Caco-2 (cell line): ENCODE data around the gene FNDC3B. TPM values are rescaled to one million over a fixed set of nuclear protein-coding genes. Genes with fewer than 3 reads are reported as not detected.
A peak's percentile ranks its signal among the peaks of the same experiment; 100 is the strongest.

Experiments used
- BruUV-seq: library from RNA; stranded (reverse); fragments of 400-500 nt; replicated peaks from 2 replicates; lab custom pipeline; 2021; lab: Mats Ljungman, UMichigan
- CTCF ChIA-PET: fragments of 300-600 bp; sonication (Branson Sonifier 250); formaldehyde crosslinking; loops from one replicate; lab custom pipeline; 2022; ENCODE audit warnings: antibody characterized with exemption; lab: Charles Lee
- POLR2A ChIA-PET: fragments of 300-600 bp; sonication (Branson Sonifier 250); formaldehyde crosslinking; loops from one replicate; lab custom pipeline; 2022; ENCODE audit warnings: antibody characterized with exemption; lab: Charles Lee
- DNase-seq, 2 experiments: peaks; one replicate each; pipeline versions ENCODE4 v3.0.0 to v3.0.0-alpha.2; 2020 to 2022
- H3K27me3 ChIP-seq: replicated peaks from 2 replicates; pipeline ENCODE4 v1.6.0; 2011; ENCODE audit warnings: low read length; ENCODE audit not compliant: control insufficient read depth, insufficient read depth
- H3K36me3 ChIP-seq: 2 replicates; pipeline ENCODE4 v1.5.1; 2011; ENCODE audit warnings: low read length; ENCODE audit not compliant: control insufficient read depth, insufficient read depth
- H3K4me1 ChIP-seq: fragments of 250-450 bp; sonication (Bioruptor Pico); 2 replicates; pipeline ENCODE4 v1.5.1; 2020; ENCODE audit warnings: mild to moderate bottlenecking
- H3K4me3 ChIP-seq: 2 replicates; pipeline ENCODE4 v1.5.1; 2011; ENCODE audit warnings: low read depth, mild to moderate bottlenecking, control low read depth, low read length
- H3K9me3 ChIP-seq: fragments of 250-450 bp; sonication (Bioruptor Pico); 2 replicates; pipeline ENCODE4 v1.5.1; 2020; ENCODE audit warnings: mild to moderate bottlenecking, moderate library complexity
- H3K27ac Mint-ChIP-seq: one replicate; pipeline ENCODE4 v1.8.0; 2022; ENCODE audit warnings: mixed read lengths; ENCODE audit not compliant: unreplicated experiment
- H3K27me3 Mint-ChIP-seq: one replicate; pipeline ENCODE4 v1.8.0; 2022; ENCODE audit warnings: mixed read lengths; ENCODE audit not compliant: insufficient read depth, unreplicated experiment
- H3K36me3 Mint-ChIP-seq: one replicate; pipeline ENCODE4 v1.8.0; 2022; ENCODE audit warnings: mild to moderate bottlenecking, mixed read lengths; ENCODE audit not compliant: insufficient read depth, unreplicated experiment
- H3K4me1 Mint-ChIP-seq: one replicate; pipeline ENCODE4 v1.8.0; 2022; ENCODE audit warnings: low read depth, mixed read lengths; ENCODE audit not compliant: unreplicated experiment
- H3K4me3 Mint-ChIP-seq: one replicate; pipeline ENCODE4 v1.8.0; 2022; ENCODE audit warnings: mild to moderate bottlenecking, moderate library complexity, mixed read lengths; ENCODE audit not compliant: unreplicated experiment
- H3K9me3 Mint-ChIP-seq: one replicate; pipeline ENCODE4 v1.8.0; 2022; ENCODE audit warnings: mixed read lengths; ENCODE audit not compliant: unreplicated experiment
- intact Hi-C: fragments of 100-400 bp; cut with micrococcal nuclease; formaldehyde crosslinking; loops from one replicate; pipeline ENCODE4 v1.10.0; 2022; ENCODE audit not compliant: unreplicated experiment
- total RNA-seq: library from RNA; stranded (reverse); gene quantifications from 2 replicates; pipeline ENCODE4 v1.2.3, GENCODE V29; 2022
- TF ChIP-seq, protein P1 (sequence below), 2 experiments: fragments of 200-600 bp in 1 of 2; IDR thresholded peaks; 1 replicate in 1 of 2; 2 replicates in 1 of 2; pipeline versions ENCODE4 v1.5.1 to v1.8.0; 2011 to 2022; ENCODE audit warnings: antibody characterized with exemption in 1 of 2, control low read depth in 1 of 2, inconsistent platforms in 1 of 2, low read depth in 1 of 2, low read length in 1 of 2, mild to moderate bottlenecking in 1 of 2, moderate library complexity in 1 of 2; ENCODE audit not compliant: insufficient read depth in 1 of 2, severe bottlenecking in 1 of 2, unreplicated experiment in 1 of 2

Gene FNDC3B
- total RNA-seq, 1 experiment from 2014 or later = 59.8 TPM

DNA sequence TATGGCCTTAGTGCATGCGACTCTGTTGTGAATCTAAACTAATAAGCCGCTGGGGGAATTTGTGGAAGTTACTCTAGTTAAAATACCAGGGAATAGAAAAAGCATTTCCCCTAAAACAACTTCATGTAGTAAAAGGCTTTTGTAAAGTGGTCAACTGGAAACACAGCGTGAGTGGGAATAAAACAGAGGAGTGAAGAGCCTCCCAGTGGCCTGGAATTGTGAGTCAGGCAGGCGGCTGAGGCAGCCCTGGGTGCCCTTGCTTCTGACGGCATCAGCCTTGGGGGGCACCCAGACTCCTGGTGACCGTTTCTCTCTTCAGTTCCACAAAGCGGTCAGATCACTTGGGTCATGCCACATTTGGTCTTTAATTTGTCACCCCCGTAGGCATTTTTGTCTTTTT, 300.5 kb downstream of the FNDC3B start:
- H3K36me3 Mint-ChIP-seq = peaks cover 57% of the 10 kb centered on the region
- H3K27me3 Mint-ChIP-seq = no peaks in the 10 kb centered on the region
- no peaks in the 10 kb centered on the region for H3K9me3 ChIP-seq
- H3K4me3 ChIP-seq = no peak overlapping the region
- H3K4me1 Mint-ChIP-seq = no peaks in the 10 kb centered on the region
- BruUV-seq = no TSS peak
- TF ChIP-seq, protein P1, sequence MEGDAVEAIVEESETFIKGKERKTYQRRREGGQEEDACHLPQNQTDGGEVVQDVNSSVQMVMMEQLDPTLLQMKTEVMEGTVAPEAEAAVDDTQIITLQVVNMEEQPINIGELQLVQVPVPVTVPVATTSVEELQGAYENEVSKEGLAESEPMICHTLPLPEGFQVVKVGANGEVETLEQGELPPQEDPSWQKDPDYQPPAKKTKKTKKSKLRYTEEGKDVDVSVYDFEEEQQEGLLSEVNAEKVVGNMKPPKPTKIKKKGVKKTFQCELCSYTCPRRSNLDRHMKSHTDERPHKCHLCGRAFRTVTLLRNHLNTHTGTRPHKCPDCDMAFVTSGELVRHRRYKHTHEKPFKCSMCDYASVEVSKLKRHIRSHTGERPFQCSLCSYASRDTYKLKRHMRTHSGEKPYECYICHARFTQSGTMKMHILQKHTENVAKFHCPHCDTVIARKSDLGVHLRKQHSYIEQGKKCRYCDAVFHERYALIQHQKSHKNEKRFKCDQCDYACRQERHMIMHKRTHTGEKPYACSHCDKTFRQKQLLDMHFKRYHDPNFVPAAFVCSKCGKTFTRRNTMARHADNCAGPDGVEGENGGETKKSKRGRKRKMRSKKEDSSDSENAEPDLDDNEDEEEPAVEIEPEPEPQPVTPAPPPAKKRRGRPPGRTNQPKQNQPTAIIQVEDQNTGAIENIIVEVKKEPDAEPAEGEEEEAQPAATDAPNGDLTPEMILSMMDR (IDR thresholded peaks at IDR 0.05; ENCODE audit: insufficient read depth in 1 of 2, low read depth in 1 of 2, low read length in 1 of 2, severe bottlenecking in 1 of 2, unreplicated experiment in 1 of 2) = no peak
- DNase-seq = no peak
- no peak overlapping the region for H3K27ac Mint-ChIP-seq
- intact Hi-C loops = loop anchor here (2.0 to 5.0 kb wide), 3 partner anchors 305 to 693 kb away; no protein-coding TSS in a partner anchor
- H3K36me3 ChIP-seq = peaks cover 2% of the 10 kb centered on the region
- ChIA-PET CTCF (no interaction called here), POLR2A (no interaction called here)
- no peak overlapping the region for H3K4me3 Mint-ChIP-seq
- H3K4me1 ChIP-seq = no peaks in the 10 kb centered on the region
- H3K9me3 Mint-ChIP-seq = no peaks in the 10 kb centered on the region
- no peaks in the 10 kb centered on the region for H3K27me3 ChIP-seq

DNA sequence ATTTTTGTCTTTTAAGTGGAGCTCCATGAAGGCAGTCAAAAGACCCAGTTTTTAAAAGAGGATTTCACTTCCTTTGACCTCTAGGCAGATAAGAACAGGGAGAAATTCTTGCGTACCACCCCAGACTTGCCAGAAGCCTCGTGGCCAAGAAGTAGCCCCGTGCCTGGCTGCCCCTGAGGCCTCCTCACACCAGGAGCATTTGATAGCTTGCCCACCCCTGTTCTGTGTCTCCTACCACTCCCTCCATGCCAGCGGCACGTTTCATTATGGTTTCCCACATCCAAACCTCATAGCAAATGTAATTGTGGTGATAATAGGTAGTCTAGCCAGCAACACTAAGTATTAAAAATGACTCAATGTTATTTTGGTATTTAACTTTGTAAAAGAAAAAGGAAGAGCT, 301.2 kb downstream of the FNDC3B start:
- CTCF ChIA-PET = interaction anchor here (2.0 kb wide), 1 partner anchor 8 kb away, joined by 29 read pairs; no protein-coding TSS in a partner anchor

DNA sequence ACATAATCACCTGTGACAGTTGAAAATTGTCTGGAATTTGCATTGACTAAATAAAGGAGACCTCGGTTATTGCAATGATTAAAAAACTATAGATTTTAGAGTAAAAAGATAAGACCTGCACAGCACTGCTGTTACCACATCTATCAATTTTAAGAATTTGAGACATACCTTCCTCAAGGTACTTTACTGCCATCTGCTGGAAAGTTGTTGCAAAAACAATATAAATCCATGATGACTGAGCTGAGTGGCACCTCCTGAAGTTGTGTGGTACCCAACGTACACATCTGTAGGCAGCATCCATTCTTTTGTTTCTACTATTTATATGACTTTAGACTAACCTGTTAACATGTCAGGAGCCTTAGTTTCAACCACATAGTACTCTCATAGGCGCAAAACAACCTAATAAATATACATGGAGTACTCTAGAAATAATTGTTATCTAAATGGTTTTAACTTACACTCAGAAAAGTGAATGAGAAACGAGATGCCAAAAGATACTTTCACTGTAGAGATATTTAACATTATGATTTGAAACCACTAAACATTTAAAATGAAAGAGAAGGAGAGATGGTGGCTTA, 302.2 kb downstream of the FNDC3B start:
- ChIA-PET POLR2A (no interaction called here), CTCF (interaction anchor here (0.6 to 2.0 kb wide), 7 partner anchors 9 to 569 kb away, joined by 3 to 29 read pairs (median 3); no protein-coding TSS in a partner anchor)
- no peaks in the 10 kb centered on the region for H3K4me1 ChIP-seq
- intact Hi-C loops = loop anchor here (1.0 to 5.0 kb wide), 5 partner anchors 307 to 694 kb away; no protein-coding TSS in a partner anchor
- TF ChIP-seq, protein P1 (IDR thresholded peaks at IDR 0.05; ENCODE audit: insufficient read depth in 1 of 2, low read depth in 1 of 2, low read length in 1 of 2, severe bottlenecking in 1 of 2, unreplicated experiment in 1 of 2) = peak; percentile 49 to 54
- Mint-ChIP-seq H3K4me3 (no peak overlapping the region), H3K27ac (no peak overlapping the region), H3K9me3 (no peaks in the 10 kb centered on the region), H3K27me3 (no peaks in the 10 kb centered on the region), H3K4me1 (no peaks in the 10 kb centered on the region), H3K36me3 (peaks cover 66% of the 10 kb centered on the region)
- peak in 1 of 2 experiments; percentile 57 for DNase-seq
- H3K36me3 ChIP-seq = peaks cover 2% of the 10 kb centered on the region; the same call in 1 of the 2 replicates
- H3K9me3 ChIP-seq = no peaks in the 10 kb centered on the region
- no peaks in the 10 kb centered on the region for H3K27me3 ChIP-seq
- no TSS peak for BruUV-seq
- no peak overlapping the region for H3K4me3 ChIP-seq

More for the DNA sequence above, 301.2 kb downstream of the FNDC3B start:
- TF ChIP-seq, protein P1 (IDR thresholded peaks at IDR 0.05; ENCODE audit: insufficient read depth in 1 of 2, low read depth in 1 of 2, low read length in 1 of 2, severe bottlenecking in 1 of 2, unreplicated experiment in 1 of 2) = no peak
- Mint-ChIP-seq H3K4me1 (no peaks in the 10 kb centered on the region), H3K9me3 (no peaks in the 10 kb centered on the region), H3K27me3 (no peaks in the 10 kb centered on the region), H3K27ac (no peak overlapping the region), H3K4me3 (no peak overlapping the region), H3K36me3 (peaks cover 63% of the 10 kb centered on the region)
- H3K27me3 ChIP-seq = no peaks in the 10 kb centered on the region
- POLR2A ChIA-PET = no interaction called here
- DNase-seq = no peak
- no peak overlapping the region for H3K4me3 ChIP-seq
- no peaks in the 10 kb centered on the region for H3K9me3 ChIP-seq
- intact Hi-C loops = loop anchor here (2.0 to 5.0 kb wide), 3 partner anchors 306 to 693 kb away; no protein-coding TSS in a partner anchor
- peaks cover 2% of the 10 kb centered on the region for H3K36me3 ChIP-seq
- no peaks in the 10 kb centered on the region for H3K4me1 ChIP-seq
- BruUV-seq = no TSS peak
